Measurements from ENCODE around the gene ABCA7. TPM values are rescaled to one million over a fixed set of nuclear protein-coding genes. Genes with fewer than 3 reads are reported as not detected.

The ABCA7 gene
- total and polyA plus RNA-seq, 2 of the 13 experiments (the other 11 are each of a cell fraction or from before 2014, with no cell fraction given): 4.4 to 32.4 TPM

DNA sequence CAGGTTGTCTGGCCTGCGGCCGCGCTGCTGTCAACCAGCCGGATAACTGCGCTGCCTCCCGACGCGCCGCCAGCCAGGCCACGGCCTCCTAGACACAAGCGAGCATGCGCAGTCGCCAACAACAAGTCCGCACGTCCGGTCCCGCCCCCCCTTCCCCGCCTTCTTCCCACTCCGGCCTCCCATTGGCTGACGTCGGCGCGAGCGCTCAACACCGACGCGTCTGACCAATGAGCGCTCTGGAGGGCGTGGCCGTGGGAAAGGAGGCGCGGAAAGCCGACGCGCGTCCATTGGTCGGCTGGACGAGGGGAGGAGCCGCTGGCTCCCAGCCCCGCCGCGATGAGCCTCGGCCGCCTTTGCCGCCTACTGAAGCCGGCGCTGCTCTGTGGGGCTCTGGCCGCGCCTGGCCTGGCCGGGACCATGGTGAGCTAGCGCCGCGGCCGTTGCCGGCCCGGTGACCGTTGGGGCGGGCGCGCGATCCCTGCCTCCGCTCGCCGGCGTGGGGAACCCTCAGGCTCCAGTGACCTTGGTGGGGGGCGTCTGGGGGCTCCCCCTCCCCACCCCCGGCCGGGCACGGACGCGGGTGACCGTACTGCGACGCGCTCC is 63.9 kb downstream of the ABCA7 start, which contains the start of gene GPX4 (continued):
- TF ChIP-seq, protein P1, sequence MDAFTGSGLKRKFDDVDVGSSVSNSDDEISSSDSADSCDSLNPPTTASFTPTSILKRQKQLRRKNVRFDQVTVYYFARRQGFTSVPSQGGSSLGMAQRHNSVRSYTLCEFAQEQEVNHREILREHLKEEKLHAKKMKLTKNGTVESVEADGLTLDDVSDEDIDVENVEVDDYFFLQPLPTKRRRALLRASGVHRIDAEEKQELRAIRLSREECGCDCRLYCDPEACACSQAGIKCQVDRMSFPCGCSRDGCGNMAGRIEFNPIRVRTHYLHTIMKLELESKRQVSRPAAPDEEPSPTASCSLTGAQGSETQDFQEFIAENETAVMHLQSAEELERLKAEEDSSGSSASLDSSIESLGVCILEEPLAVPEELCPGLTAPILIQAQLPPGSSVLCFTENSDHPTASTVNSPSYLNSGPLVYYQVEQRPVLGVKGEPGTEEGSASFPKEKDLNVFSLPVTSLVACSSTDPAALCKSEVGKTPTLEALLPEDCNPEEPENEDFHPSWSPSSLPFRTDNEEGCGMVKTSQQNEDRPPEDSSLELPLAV (CRISPR knock-in tag; conservative IDR thresholded peaks at IDR 0.05; ENCODE audit: low read depth): no peak
- TF ChIP-seq HNF4G (IDR thresholded peaks at IDR 0.05; ENCODE audit: borderline replicate concordance, low read depth, low read length): no peak
- TF ChIP-seq HNF4G (CRISPR knock-in tag; IDR thresholded peaks at IDR 0.05; ENCODE audit: borderline replicate concordance, low read depth): peak; percentile 32; the same call in 1 of the 2 replicates
- peak; percentile 85 for TF ChIP-seq SAP130 (CRISPR knock-in tag; IDR thresholded peaks at IDR 0.05; ENCODE audit: low read depth)
- TF ChIP-seq KDM1A (CRISPR knock-in tag; IDR thresholded peaks at IDR 0.05): no peak
- no peak for TF ChIP-seq CEBPG (CRISPR knock-in tag; IDR thresholded peaks at IDR 0.05)
- TF ChIP-seq, protein P2, sequence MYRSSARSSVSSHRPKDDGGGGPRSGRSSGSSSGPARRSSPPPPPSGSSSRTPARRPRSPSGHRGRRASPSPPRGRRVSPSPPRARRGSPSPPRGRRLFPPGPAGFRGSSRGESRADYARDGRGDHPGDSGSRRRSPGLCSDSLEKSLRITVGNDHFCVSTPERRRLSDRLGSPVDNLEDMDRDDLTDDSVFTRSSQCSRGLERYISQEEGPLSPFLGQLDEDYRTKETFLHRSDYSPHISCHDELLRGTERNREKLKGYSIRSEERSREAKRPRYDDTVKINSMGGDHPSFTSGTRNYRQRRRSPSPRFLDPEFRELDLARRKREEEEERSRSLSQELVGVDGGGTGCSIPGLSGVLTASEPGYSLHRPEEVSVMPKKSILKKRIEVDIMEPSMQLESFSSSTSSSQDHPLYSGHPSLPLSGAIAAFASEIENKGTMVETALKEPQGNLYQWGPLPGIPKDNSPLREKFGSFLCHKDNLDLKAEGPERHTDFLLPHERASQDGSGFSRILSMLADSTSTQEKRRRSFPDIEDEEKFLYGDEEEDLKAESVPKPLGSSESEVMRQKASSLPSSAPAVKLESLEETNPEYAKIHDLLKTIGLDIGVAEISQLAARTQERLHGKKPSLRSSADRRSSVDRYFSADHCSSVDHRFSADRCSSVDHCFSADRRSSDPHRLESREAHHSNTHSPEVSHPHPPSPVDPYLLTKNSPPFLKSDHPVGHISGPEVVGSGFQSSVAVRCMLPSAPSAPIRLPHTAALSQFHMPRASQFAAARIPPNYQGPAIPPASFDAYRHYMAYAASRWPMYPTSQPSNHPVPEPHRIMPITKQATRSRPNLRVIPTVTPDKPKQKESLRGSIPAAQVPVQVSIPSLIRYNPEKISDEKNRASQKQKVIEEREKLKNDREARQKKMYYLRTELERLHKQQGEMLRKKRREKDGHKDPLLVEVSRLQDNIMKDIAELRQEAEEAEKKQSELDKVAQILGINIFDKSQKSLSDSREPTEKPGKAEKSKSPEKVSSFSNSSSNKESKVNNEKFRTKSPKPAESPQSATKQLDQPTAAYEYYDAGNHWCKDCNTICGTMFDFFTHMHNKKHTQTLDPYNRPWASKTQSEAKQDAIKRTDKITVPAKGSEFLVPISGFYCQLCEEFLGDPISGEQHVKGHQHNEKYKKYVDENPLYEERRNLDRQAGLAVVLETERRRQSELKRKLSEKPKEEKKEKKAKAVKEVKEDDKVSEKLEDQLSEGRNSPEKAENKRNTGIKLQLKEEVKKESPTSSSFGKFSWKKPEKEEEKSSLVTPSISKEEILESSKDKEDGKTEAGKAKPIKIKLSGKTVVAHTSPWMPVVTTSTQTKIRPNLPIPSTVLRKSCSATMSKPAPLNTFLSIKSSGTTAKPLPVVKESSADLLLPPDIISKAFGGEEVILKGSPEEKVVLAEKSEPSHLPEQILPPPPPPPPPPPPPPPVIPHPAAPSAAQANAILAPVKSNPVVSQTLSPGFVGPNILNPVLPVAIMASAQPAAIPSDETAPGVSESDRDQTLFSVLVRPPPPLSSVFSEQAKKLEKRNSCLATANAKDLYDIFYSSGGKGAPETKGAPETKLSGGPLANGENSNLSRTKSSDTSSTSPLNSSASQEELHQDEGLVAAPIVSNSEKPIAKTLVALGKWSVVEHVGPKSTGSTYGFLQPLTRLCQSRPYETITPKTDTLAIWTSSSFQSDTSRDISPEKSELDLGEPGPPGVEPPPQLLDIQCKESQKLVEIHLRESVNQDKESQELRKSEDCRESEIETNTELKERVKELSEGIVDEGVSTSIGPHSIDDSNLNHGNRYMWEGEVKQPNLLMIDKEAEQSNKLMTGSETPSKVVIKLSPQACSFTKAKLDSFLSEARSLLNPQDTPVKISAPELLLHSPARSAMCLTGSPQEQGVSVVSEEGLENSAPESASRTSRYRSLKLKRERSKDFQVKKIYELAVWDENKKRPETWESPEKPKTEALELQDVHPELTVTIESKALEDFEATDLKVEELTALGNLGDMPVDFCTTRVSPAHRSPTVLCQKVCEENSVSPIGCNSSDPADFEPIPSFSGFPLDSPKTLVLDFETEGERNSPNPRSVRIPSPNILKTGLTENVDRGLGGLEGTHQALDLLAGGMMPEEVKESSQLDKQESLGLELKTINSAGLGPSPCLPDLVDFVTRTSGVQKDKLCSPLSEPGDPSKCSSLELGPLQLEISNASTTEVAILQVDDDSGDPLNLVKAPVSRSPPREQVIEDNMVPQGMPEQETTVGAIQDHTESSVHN (CRISPR knock-in tag; IDR thresholded peaks at IDR 0.05): no peak
- TF ChIP-seq ZNF788 (CRISPR knock-in tag; IDR thresholded peaks at IDR 0.05; ENCODE audit: borderline replicate concordance): 0 out of 2 replicates have a peak, but pooled peaks have one; percentile 33
- TF ChIP-seq, protein P3, sequence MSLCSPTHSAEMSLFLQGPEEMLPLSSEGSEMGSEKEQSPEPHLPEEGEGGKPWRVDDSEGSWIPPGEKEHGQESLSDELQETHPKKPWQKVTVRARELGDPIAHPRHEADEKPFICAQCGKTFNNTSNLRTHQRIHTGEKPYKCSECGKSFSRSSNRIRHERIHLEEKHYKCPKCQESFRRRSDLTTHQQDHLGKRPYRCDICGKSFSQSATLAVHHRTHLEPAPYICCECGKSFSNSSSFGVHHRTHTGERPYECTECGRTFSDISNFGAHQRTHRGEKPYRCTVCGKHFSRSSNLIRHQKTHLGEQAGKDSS (CRISPR knock-in tag; IDR thresholded peaks at IDR 0.05; ENCODE audit: borderline replicate concordance, low read depth): peak; percentile 20; the same call in 1 of the 2 replicates
- peak; percentile 61 for TF ChIP-seq YY1 (IDR thresholded peaks at IDR 0.05; ENCODE audit: insufficient read depth, insufficient replicate concordance, low read depth, low read length)
- TF ChIP-seq ATRX (CRISPR knock-in tag; IDR thresholded peaks at IDR 0.05; ENCODE audit: borderline replicate concordance): no peak
- no peak for TF ChIP-seq NRL (CRISPR knock-in tag; IDR thresholded peaks at IDR 0.05; ENCODE audit: borderline replicate concordance)
- TF ChIP-seq ZNF282 (IDR thresholded peaks at IDR 0.05; ENCODE audit: partially characterized antibody): no peak
- TF ChIP-seq SNAPC2 (CRISPR knock-in tag; IDR thresholded peaks at IDR 0.05): no peak
- no peak for TF ChIP-seq MIXL1 (CRISPR knock-in tag; IDR thresholded peaks at IDR 0.05)
- peak; percentile 51; the same call in 1 of the 2 replicates for TF ChIP-seq NR1H2 (CRISPR knock-in tag; IDR thresholded peaks at IDR 0.05; ENCODE audit: borderline replicate concordance, low read depth)
- TF ChIP-seq ZNF205 (CRISPR knock-in tag; IDR thresholded peaks at IDR 0.05): peak; percentile 100
- TF ChIP-seq AHR (CRISPR knock-in tag; IDR thresholded peaks at IDR 0.05): peak; percentile 14; the same call in 1 of the 2 replicates
- TF ChIP-seq SSRP1 (CRISPR knock-in tag; IDR thresholded peaks at IDR 0.05): no peak
- no peak for TF ChIP-seq ZSCAN29 (CRISPR knock-in tag; conservative IDR thresholded peaks at IDR 0.05)

All from HepG2 (cell line).